ENCODE measurements around the gene PDIK1L.

- no peak for TF ChIP-seq MXI1 (IDR thresholded peaks at IDR 0.05; ENCODE audit: low read depth, low read length)
- TF ChIP-seq KLF6 (CRISPR knock-in tag; IDR thresholded peaks at IDR 0.05; ENCODE audit: borderline replicate concordance) = no peak
- TF ChIP-seq CTCF (IDR thresholded peaks at IDR 0.05 in 2 of 3, conservative IDR thresholded peaks at IDR 0.05 in 1 of 3; ENCODE audit: insufficient read depth in 2 of 3, low read depth in 1 of 3, low read length in 3 of 3) = no peak
- TF ChIP-seq POLR2A (conservative IDR thresholded peaks at IDR 0.05) = no peak
- TF ChIP-seq CTBP1 (IDR thresholded peaks at IDR 0.05; ENCODE audit: borderline replicate concordance) = no peak
Observed at GRCh38 chr1:26114165-26114927, 2.7 kb downstream of the PDIK1L start.
